NCI-H2227 (cell line): ENCODE results near the gene DRAM2.
"Not testable (repeated sequence)": the region's sequence is repeated elsewhere in the genome, so short reads cannot be mapped to it uniquely, and the experiment has no call there.

Source experiments
- DNase-seq: peaks from one replicate; lab custom pipeline; 2025; ENCODE audit not compliant: unreplicated experiment; lab: John Stamatoyannopoulos, UW

Gene DRAM2

DNA sequence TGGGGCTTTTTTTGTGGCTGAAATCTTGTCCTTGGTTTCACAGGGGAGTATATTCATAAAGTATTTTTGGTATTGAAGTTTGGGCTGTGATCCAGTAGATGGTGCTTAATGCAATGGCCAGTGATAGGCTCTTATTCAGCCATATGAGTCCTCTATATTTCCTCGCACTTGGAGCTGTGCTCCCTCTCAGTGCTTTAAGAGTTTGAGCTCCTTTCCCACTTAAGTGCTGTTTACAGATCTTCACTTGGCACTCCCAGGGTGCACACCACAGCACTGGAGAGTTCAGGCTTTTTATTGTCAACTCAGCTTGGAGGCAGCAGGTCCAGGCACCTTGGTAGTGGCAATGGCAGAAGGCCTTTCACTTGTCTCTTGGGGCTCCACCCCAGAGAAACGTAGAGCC lies 54.9 kb downstream of the DRAM2 start:
- DNase-seq, result no peak

DNA sequence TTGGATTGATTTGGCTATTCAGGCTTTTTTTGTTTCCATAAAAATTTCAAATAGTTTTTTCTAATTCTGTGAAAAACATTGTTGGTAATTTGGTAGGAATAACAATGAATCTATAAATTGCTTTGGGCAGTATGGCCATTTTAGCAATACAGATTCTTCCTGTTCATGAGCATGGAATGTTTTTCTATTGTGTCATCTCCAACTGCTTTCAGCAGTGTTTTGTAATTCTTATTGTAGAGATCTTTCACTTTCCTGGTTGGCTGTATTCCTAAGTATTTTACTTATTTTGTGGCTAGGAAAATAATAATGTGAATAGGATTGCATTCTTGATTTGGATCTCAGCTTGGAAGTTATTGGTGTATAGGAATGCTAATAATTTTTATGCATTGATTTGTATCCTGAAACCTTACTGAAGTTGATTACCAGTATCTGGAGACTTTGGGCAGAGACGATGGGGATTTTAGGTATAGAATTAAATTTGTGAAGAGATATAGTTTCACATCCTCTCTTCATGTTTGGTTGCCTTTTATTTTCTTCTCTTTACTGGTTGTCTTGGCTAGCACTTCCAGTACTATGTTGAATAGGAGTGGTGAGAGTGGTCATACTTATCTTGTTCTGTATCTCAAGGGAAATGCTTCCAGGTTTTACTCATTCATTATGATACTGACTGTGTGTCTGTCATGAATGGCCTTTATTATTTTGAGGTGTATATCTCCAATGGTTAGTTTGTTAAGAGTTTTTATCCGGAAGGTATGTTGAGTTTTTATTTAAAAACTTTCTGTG lies 57.3 kb downstream of the DRAM2 start:
- no peak for DNase-seq

DNA sequence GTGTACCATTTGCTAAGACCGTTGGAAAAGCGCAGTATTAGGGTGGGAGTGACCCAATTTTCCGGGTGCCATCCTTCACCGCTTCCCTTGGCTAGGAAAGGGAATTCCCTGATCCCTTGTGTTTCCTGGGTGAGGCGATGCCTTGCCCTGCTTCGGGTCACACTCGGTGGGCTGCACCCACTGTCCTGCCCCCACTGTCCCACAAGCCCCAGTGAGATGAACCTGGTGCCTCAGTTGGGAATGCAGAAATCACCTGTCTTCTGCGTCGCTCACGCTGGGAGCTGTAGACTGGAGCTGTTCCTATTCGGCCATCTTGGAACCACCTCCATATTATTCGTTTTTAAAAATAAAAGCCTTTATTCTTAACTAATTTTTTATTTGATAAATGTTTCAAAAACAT lies 60.6 kb downstream of the DRAM2 start:
- DNase-seq, result not testable (repeated sequence)

DNA sequence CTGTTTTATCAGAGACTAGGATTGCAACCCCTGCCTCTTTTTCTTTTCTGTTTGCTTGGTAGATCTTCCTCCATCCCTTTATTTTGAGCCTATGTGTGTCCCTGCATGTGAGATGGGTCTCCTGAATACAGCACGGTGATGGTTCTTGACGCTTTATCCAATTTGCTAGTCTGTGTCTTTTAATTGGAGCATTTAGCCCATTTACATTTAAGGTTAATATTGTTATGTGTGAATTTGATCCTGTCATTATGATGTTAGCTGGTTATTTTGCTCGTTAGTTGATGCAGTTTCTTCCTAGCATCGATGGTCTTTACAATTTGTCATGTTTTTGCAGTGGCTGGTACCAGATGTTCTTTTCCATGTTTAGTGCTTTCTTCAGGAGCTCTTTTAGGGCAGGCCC lies 62.6 kb downstream of the DRAM2 start:
- DNase-seq, result not testable (repeated sequence)
